Glutamatergic neuron (in vitro differentiated cells): ENCODE data around the gene THSD4. TPM values are rescaled to one million over a fixed set of nuclear protein-coding genes. Genes with fewer than 3 reads are reported as not detected.

Source experiments
- DNase-seq: peaks from one replicate; pipeline ENCODE4 v3.0.0; 2022
- H3K27ac Mint-ChIP-seq: one replicate; pipeline ENCODE4 v1.8.0; 2020; ENCODE audit warnings: mild to moderate bottlenecking, mixed read lengths, inconsistent platforms; ENCODE audit not compliant: unreplicated experiment
- H3K27me3 Mint-ChIP-seq: one replicate; pipeline ENCODE4 v1.8.0; 2020; ENCODE audit warnings: mild to moderate bottlenecking, moderate library complexity, mixed read lengths, inconsistent platforms; ENCODE audit not compliant: unreplicated experiment
- H3K36me3 Mint-ChIP-seq: one replicate; pipeline ENCODE4 v1.8.0; 2020; ENCODE audit warnings: mild to moderate bottlenecking, mixed read lengths, inconsistent platforms; ENCODE audit not compliant: unreplicated experiment
- H3K4me1 Mint-ChIP-seq: one replicate; pipeline ENCODE4 v1.8.0; 2020; ENCODE audit warnings: mild to moderate bottlenecking, low read depth, mixed read lengths, inconsistent platforms; ENCODE audit not compliant: unreplicated experiment
- H3K4me3 Mint-ChIP-seq: one replicate; pipeline ENCODE4 v1.8.0; 2020; ENCODE audit warnings: mild to moderate bottlenecking, mixed read lengths, inconsistent platforms; ENCODE audit not compliant: unreplicated experiment
- H3K9me3 Mint-ChIP-seq: one replicate; pipeline ENCODE4 v1.8.0; 2020; ENCODE audit warnings: mild to moderate bottlenecking, moderate library complexity, mixed read lengths, inconsistent platforms; ENCODE audit not compliant: unreplicated experiment
- total RNA-seq: library from RNA; stranded (reverse); fragmentation: NEBNext Ultra II Directional; extraction: Animal tissue kit (Norgen Biotek cat#: 25700); gene quantifications from one replicate; pipeline ENCODE4 v1.2.1, GENCODE V29; 2021; ENCODE audit not compliant: unreplicated experiment
- TF ChIP-seq, protein P1 (sequence below): fragments of 200-600 bp; sonication (generic); IDR thresholded peaks from one replicate; pipeline ENCODE4 v1.5.0; 2021; ENCODE audit not compliant: partially characterized antibody, unreplicated experiment

The THSD4 gene
- total RNA-seq, 1 donor from 2014 or later, result 12.3 TPM

- TF ChIP-seq, protein P1, sequence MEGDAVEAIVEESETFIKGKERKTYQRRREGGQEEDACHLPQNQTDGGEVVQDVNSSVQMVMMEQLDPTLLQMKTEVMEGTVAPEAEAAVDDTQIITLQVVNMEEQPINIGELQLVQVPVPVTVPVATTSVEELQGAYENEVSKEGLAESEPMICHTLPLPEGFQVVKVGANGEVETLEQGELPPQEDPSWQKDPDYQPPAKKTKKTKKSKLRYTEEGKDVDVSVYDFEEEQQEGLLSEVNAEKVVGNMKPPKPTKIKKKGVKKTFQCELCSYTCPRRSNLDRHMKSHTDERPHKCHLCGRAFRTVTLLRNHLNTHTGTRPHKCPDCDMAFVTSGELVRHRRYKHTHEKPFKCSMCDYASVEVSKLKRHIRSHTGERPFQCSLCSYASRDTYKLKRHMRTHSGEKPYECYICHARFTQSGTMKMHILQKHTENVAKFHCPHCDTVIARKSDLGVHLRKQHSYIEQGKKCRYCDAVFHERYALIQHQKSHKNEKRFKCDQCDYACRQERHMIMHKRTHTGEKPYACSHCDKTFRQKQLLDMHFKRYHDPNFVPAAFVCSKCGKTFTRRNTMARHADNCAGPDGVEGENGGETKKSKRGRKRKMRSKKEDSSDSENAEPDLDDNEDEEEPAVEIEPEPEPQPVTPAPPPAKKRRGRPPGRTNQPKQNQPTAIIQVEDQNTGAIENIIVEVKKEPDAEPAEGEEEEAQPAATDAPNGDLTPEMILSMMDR, result no peak
- H3K4me1 Mint-ChIP-seq, result no peaks in the 10 kb centered on the region
- no peak for DNase-seq
- no peaks in the 10 kb centered on the region for H3K36me3 Mint-ChIP-seq
- no peak overlapping the region for H3K27ac Mint-ChIP-seq
- no peak overlapping the region for H3K4me3 Mint-ChIP-seq
- no peaks in the 10 kb centered on the region for H3K27me3 Mint-ChIP-seq
- peaks cover 4% of the 10 kb centered on the region for H3K9me3 Mint-ChIP-seq
Measured at GRCh38 chr15:71480556-71480955, 365.3 kb downstream of the THSD4 start.

DNA sequence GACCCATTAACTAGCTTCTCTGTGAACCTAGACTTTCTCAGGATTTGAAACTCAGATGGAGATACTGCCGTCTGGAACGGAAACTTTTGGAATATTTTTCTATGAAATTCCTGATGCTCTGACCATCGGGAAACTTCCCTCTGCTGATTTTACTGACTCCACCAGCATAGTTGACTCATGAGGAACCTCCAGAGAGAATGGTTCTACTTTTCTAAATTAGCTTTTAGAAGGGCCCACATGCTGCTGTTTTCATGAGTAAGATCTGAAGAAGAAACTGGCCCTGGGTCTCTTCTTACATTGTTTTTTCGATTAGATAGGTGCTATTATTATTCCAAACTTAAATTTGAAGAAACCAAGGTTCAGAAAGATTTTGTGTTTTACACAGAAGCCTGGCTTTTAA lies 368.8 kb downstream of the THSD4 start:
- Mint-ChIP-seq H3K4me1 (no peaks in the 10 kb centered on the region), H3K27ac (no peak overlapping the region), H3K36me3 (no peaks in the 10 kb centered on the region), H3K27me3 (no peaks in the 10 kb centered on the region), H3K4me3 (no peak overlapping the region), H3K9me3 (no peaks in the 10 kb centered on the region)
- DNase-seq, result no peak
- TF ChIP-seq, protein P1, result no peak

- Mint-ChIP-seq H3K4me1 (no peaks in the 10 kb centered on the region), H3K4me3 (no peak overlapping the region), H3K27me3 (no peaks in the 10 kb centered on the region), H3K36me3 (no peaks in the 10 kb centered on the region), H3K9me3 (no peaks in the 10 kb centered on the region), H3K27ac (no peak overlapping the region)
- no peak for DNase-seq
- TF ChIP-seq, protein P1, result peak; percentile 29
Measured at GRCh38 chr15:71485094-71485693, 369.9 kb downstream of the THSD4 start.

- Mint-ChIP-seq H3K9me3 (no peaks in the 10 kb centered on the region), H3K27ac (no peak overlapping the region), H3K27me3 (no peaks in the 10 kb centered on the region), H3K4me3 (no peak overlapping the region), H3K4me1 (no peaks in the 10 kb centered on the region), H3K36me3 (no peaks in the 10 kb centered on the region)
- TF ChIP-seq, protein P1, result no peak
- DNase-seq, result no peak
Measured at GRCh38 chr15:71489570-71489969, 374.3 kb downstream of the THSD4 start.

- TF ChIP-seq, protein P1, result no peak
- Mint-ChIP-seq H3K27me3 (no peaks in the 10 kb centered on the region), H3K27ac (no peak overlapping the region), H3K4me3 (no peak overlapping the region), H3K36me3 (no peaks in the 10 kb centered on the region), H3K9me3 (no peaks in the 10 kb centered on the region), H3K4me1 (no peaks in the 10 kb centered on the region)
- no peak for DNase-seq
Measured at GRCh38 chr15:71493526-71493925, 378.3 kb downstream of the THSD4 start.
